T-cell (primary cell): Measurements from ENCODE around the gene OR5AP2. TPM values are rescaled to one million over a fixed set of nuclear protein-coding genes. Genes with fewer than 3 reads are reported as not detected.

Source experiments
- total RNA-seq, 35 experiments: library from RNA in 6 of 35; stranded (reverse) in 6 of 35; fragments of 120-200 nt in 1 of 35; gene quantifications; one replicate each; pipeline versions ENCODE4 v1.2.1 to v1.2.4 and lab custom pipeline; 2013 to 2026

Gene OR5AP2
- total RNA-seq, 5 donors from 2014 or later (not counting 1 experiment from before 2014, with no cell fraction given), result not detected

Other genes with a start within 250 kb of the OR5AP2 start
- not detected for gene OR5AL1, start 229.7 kb downstream of the OR5AP2 start, total RNA-seq
- gene OR5M3, start 169.1 kb downstream of the OR5AP2 start, total RNA-seq, result not detected
- gene OR5M8, start 151.1 kb downstream of the OR5AP2 start, total RNA-seq, result not detected
- not detected for gene OR5M11, start 99.2 kb downstream of the OR5AP2 start, total RNA-seq
- gene OR5M10, start 64.7 kb downstream of the OR5AP2 start, total RNA-seq, result not detected
- not detected for gene OR5M1, start 27.6 kb downstream of the OR5AP2 start, total RNA-seq
- not detected for gene OR5AR1, start 21.2 kb upstream of the OR5AP2 start, total RNA-seq
- not detected for gene OR9G1, start 56.7 kb upstream of the OR5AP2 start, total RNA-seq
- not detected for gene OR9G4, start 106.3 kb upstream of the OR5AP2 start, total RNA-seq